Measurements from ENCODE around the gene TMEM119. TPM values are rescaled to one million over a fixed set of nuclear protein-coding genes. Genes with fewer than 3 reads are reported as not detected.
"Not testable (repeated sequence)": the region's sequence is repeated elsewhere in the genome, so short reads cannot be mapped to it uniquely, and the experiment has no call there.

Gene TMEM119
- total RNA-seq, 2 experiments from 2014 or later = 0.16 to 0.20 TPM

GRCh38 chr12:108577458-108577857 is 20.4 kb downstream of the TMEM119 start:
- ATAC-seq (no peak), DNase-seq (no peak)
- Mint-ChIP-seq H3K27me3 (peaks cover 3% of the 10 kb centered on the region), H3K9me3 (ENCODE audit: low read depth) (peaks cover 12% of the 10 kb centered on the region), H3K27ac (no peak overlapping the region), H3K36me3 (peaks cover 3% of the 10 kb centered on the region), H3K4me3 (no peak overlapping the region), H3K4me1 (peaks cover 29% of the 10 kb centered on the region)
- CTCF ChIA-PET = interaction anchor here (0.8 to 3.4 kb wide), 6 partner anchors 9 to 226 kb away, joined by 3 to 22 read pairs (median 3); no protein-coding TSS in a partner anchor

GRCh38 chr12:108576660-108577234 is 21.1 kb downstream of the TMEM119 start:
- no peak overlapping the region for H3K4me3 Mint-ChIP-seq
- CTCF ChIA-PET = interaction anchor here (0.9 to 3.4 kb wide), 5 partner anchors 8 to 476 kb away, joined by 3 to 22 read pairs (median 3); partner anchors contain the start of gene USP30
- ATAC-seq = no peak
- H3K27me3 Mint-ChIP-seq = peaks cover 3% of the 10 kb centered on the region
- no peak for DNase-seq
- peaks cover 37% of the 10 kb centered on the region for H3K4me1 Mint-ChIP-seq
- H3K9me3 Mint-ChIP-seq (ENCODE audit: low read depth) = peaks cover 12% of the 10 kb centered on the region
- H3K36me3 Mint-ChIP-seq = peaks cover 3% of the 10 kb centered on the region
- no peak overlapping the region for H3K27ac Mint-ChIP-seq

- Mint-ChIP-seq H3K4me1 (peaks cover 50% of the 10 kb centered on the region), H3K9me3 (ENCODE audit: low read depth) (peaks cover 12% of the 10 kb centered on the region), H3K4me3 (no peak overlapping the region), H3K27ac (no peak overlapping the region), H3K36me3 (peaks cover 4% of the 10 kb centered on the region), H3K27me3 (peaks cover 3% of the 10 kb centered on the region)
- no peak for ATAC-seq
- DNase-seq = no peak
- CTCF ChIA-PET = interaction anchor here (1.1 to 3.4 kb wide), 3 partner anchors 15 to 477 kb away, joined by 3 to 22 read pairs (median 4); partner anchors contain the start of genes SART3 and USP30
Measured at GRCh38 chr12:108575199-108575912, 22.5 kb downstream of the TMEM119 start.

GRCh38 chr12:108574276-108574675 is 23.6 kb downstream of the TMEM119 start:
- CTCF ChIA-PET = interaction anchor here (1.7 to 16.9 kb wide), 3 partner anchors 13 to 62 kb away, joined by 3 to 382 read pairs (median 4); partner anchors contain the start of gene SART3
- not testable (repeated sequence) for DNase-seq, H3K4me3 Mint-ChIP-seq, H3K27me3 Mint-ChIP-seq, H3K36me3 Mint-ChIP-seq, H3K27ac Mint-ChIP-seq, ATAC-seq
- H3K9me3 Mint-ChIP-seq (ENCODE audit: low read depth) = peaks cover 12% of the 10 kb centered on the region
- H3K4me1 Mint-ChIP-seq = peaks cover 58% of the 10 kb centered on the region

- ATAC-seq = peak; percentile 56
- H3K27me3 Mint-ChIP-seq = peaks cover 3% of the 10 kb centered on the region
- H3K9me3 Mint-ChIP-seq (ENCODE audit: low read depth) = peaks cover 4% of the 10 kb centered on the region
- H3K36me3 Mint-ChIP-seq = peaks cover 11% of the 10 kb centered on the region
- peak; percentile 48 for DNase-seq
- peaks cover 68% of the 10 kb centered on the region for H3K4me1 Mint-ChIP-seq
- no peak overlapping the region for H3K4me3 Mint-ChIP-seq
- CTCF ChIA-PET = interaction anchor here (0.8 to 16.9 kb wide), 6 partner anchors 9 to 377 kb away, joined by 3 to 382 read pairs (median 3); partner anchors contain the start of gene SART3
- no peak overlapping the region for H3K27ac Mint-ChIP-seq
Measured at GRCh38 chr12:108573317-108573716, 24.6 kb downstream of the TMEM119 start.

- Mint-ChIP-seq H3K27ac (no peak overlapping the region), H3K9me3 (ENCODE audit: low read depth) (no peaks in the 10 kb centered on the region), H3K4me3 (no peak overlapping the region), H3K36me3 (peaks cover 20% of the 10 kb centered on the region), H3K27me3 (peaks cover 3% of the 10 kb centered on the region), H3K4me1 (peaks cover 78% of the 10 kb centered on the region)
- CTCF ChIA-PET = interaction anchor here (0.7 to 16.9 kb wide), 5 partner anchors 8 to 378 kb away, joined by 3 to 382 read pairs (median 4); no protein-coding TSS in a partner anchor
- DNase-seq = no peak
- ATAC-seq = no peak
Measured at GRCh38 chr12:108572166-108572790, 25.6 kb downstream of the TMEM119 start.

- no peaks in the 10 kb centered on the region for H3K9me3 Mint-ChIP-seq (ENCODE audit: low read depth)
- H3K4me3 Mint-ChIP-seq = no peak overlapping the region
- peaks cover 82% of the 10 kb centered on the region for H3K4me1 Mint-ChIP-seq
- H3K27me3 Mint-ChIP-seq = peaks cover 3% of the 10 kb centered on the region
- peaks cover 26% of the 10 kb centered on the region for H3K36me3 Mint-ChIP-seq
- no peak overlapping the region for H3K27ac Mint-ChIP-seq
- DNase-seq (no peak), ATAC-seq (no peak)
- CTCF ChIA-PET = interaction anchor here (0.6 to 16.9 kb wide), 7 partner anchors 9 to 379 kb away, joined by 3 to 382 read pairs (median 3); partner anchors contain the start of genes ISCU and SELPLG
Measured at GRCh38 chr12:108571609-108572165, 26.2 kb downstream of the TMEM119 start.

- H3K9me3 Mint-ChIP-seq (ENCODE audit: low read depth) = no peaks in the 10 kb centered on the region
- peaks cover 31% of the 10 kb centered on the region for H3K36me3 Mint-ChIP-seq
- DNase-seq = no peak
- peaks cover 3% of the 10 kb centered on the region for H3K27me3 Mint-ChIP-seq
- H3K4me3 Mint-ChIP-seq = no peak overlapping the region
- ATAC-seq = no peak
- peaks cover 85% of the 10 kb centered on the region for H3K4me1 Mint-ChIP-seq
- CTCF ChIA-PET = interaction anchor here (0.6 to 16.9 kb wide), 11 partner anchors 9 to 380 kb away, joined by 3 to 382 read pairs (median 6); partner anchors contain the start of genes ISCU and SELPLG
- no peak overlapping the region for H3K27ac Mint-ChIP-seq
Measured at GRCh38 chr12:108570743-108571608, 26.9 kb downstream of the TMEM119 start.

GRCh38 chr12:108568338-108569154 is 29.3 kb downstream of the TMEM119 start:
- H3K4me3 Mint-ChIP-seq = peak overlapping the region; percentile 65
- peak; percentile 92 for DNase-seq
- ATAC-seq = peak; percentile 94
- peak overlapping the region; percentile 98 for H3K27ac Mint-ChIP-seq
- peaks cover 91% of the 10 kb centered on the region for H3K4me1 Mint-ChIP-seq
- no peaks in the 10 kb centered on the region for H3K9me3 Mint-ChIP-seq (ENCODE audit: low read depth)
- CTCF ChIA-PET = interaction anchor here (0.8 to 16.9 kb wide), 14 partner anchors 7 to 524 kb away, joined by 3 to 382 read pairs (median 4); partner anchors contain the start of genes ALKBH2, SART3 and SELPLG
- H3K36me3 Mint-ChIP-seq = peaks cover 47% of the 10 kb centered on the region
- no peaks in the 10 kb centered on the region for H3K27me3 Mint-ChIP-seq

- peaks cover 47% of the 10 kb centered on the region for H3K36me3 Mint-ChIP-seq
- DNase-seq (no peak), ATAC-seq (no peak)
- CTCF ChIA-PET = interaction anchor here (0.8 to 16.9 kb wide), 12 partner anchors 50 to 526 kb away, joined by 3 to 382 read pairs (median 3); partner anchors contain the start of genes ALKBH2 and SELPLG
- H3K9me3 Mint-ChIP-seq (ENCODE audit: low read depth) = no peaks in the 10 kb centered on the region
- no peaks in the 10 kb centered on the region for H3K27me3 Mint-ChIP-seq
- peaks cover 87% of the 10 kb centered on the region for H3K4me1 Mint-ChIP-seq
- H3K27ac Mint-ChIP-seq = peak overlapping the region; percentile 98
- peak overlapping the region; percentile 65 for H3K4me3 Mint-ChIP-seq
Measured at GRCh38 chr12:108567406-108568337, 30.2 kb downstream of the TMEM119 start.

All from activated CD8-positive, alpha-beta memory T cell treated with anti-CD3 and anti-CD28 coated beads, Interleukin-2, amount 10 ng/mL, durations not matched to agents 7 days and 5 days (primary cell).